Measurements from ENCODE around the gene RCC2.
"Not testable (repeated sequence)": the region's sequence is repeated elsewhere in the genome, so short reads cannot be mapped to it uniquely, and the experiment has no call there.

The RCC2 gene

DNA sequence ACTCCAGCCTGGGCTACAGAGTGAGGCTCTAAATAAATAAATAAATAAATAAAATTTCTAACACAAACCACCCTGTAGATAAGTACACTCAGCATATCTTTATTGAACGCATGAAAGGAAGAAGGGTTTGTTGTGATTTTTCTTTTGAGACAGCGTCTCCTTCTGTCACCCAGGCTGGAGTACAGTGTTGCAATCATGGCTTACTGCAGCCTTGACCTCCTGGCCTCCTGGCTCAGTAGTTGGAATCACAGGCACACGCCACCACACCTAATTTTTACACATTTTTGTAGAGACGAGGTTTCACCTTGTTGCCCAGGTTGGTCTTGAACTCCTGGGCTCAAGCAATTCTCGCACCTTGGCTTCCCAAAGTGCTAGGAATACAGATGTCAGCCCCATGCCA is 23.2 kb upstream of the RCC2 start:
- H3K36me3 Mint-ChIP-seq (ENCODE audit: low read depth), result no peaks in the 10 kb centered on the region
- H3K27ac Mint-ChIP-seq, result no peak overlapping the region
- H3K27me3 Mint-ChIP-seq, result no peaks in the 10 kb centered on the region
- no peaks in the 10 kb centered on the region for H3K4me1 Mint-ChIP-seq (ENCODE audit: low read depth)
- no peaks in the 10 kb centered on the region for H3K9me3 Mint-ChIP-seq
- H3K4me3 Mint-ChIP-seq, result no peak overlapping the region

DNA sequence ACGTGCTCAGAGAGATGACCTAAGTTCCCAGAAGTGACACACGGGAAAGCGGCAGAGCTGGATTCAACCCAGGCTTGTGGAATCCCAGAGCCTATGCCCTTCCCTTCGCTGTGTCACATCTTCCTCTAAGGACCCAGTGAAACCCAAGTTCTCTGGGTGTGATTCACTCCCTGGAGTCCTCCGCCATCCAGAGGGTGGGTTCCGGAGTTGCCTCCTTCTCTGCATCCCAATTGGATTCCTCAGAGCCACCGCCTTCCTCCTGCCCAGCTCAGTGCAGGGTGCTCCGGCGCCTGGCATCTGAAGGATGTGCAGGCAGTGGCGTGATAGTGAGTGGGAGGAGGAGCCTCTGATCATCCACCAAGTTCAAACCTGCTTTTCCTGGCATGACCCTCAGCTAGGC is 20.7 kb upstream of the RCC2 start:
- Mint-ChIP-seq H3K36me3 (ENCODE audit: low read depth) (no peaks in the 10 kb centered on the region), H3K9me3 (no peaks in the 10 kb centered on the region), H3K27me3 (no peaks in the 10 kb centered on the region), H3K27ac (no peak overlapping the region), H3K4me3 (no peak overlapping the region), H3K4me1 (ENCODE audit: low read depth) (no peaks in the 10 kb centered on the region)

DNA sequence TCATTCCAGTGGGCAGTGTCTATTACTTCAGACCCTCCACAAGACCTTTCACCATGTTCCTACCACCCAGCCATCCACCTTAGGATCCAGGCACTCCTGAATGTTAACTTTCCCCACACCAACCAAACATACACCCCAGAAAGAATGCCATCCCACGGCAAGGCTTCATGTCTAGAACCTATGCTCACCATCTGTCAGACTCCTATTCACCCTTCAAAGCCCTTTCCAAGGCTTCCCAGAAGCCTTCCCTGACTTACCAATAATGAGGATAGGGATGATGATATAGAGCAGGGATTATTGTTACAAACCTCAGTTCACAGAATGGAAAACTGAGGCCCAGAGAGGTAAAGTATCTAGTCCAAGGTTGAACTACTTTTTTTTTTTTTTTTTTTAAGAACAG is 19.3 kb upstream of the RCC2 start:
- no peak overlapping the region for H3K4me3 Mint-ChIP-seq
- no peaks in the 10 kb centered on the region for H3K4me1 Mint-ChIP-seq (ENCODE audit: low read depth)
- H3K9me3 Mint-ChIP-seq, result no peaks in the 10 kb centered on the region
- no peak overlapping the region for H3K27ac Mint-ChIP-seq
- no peaks in the 10 kb centered on the region for H3K27me3 Mint-ChIP-seq
- H3K36me3 Mint-ChIP-seq (ENCODE audit: low read depth), result no peaks in the 10 kb centered on the region

DNA sequence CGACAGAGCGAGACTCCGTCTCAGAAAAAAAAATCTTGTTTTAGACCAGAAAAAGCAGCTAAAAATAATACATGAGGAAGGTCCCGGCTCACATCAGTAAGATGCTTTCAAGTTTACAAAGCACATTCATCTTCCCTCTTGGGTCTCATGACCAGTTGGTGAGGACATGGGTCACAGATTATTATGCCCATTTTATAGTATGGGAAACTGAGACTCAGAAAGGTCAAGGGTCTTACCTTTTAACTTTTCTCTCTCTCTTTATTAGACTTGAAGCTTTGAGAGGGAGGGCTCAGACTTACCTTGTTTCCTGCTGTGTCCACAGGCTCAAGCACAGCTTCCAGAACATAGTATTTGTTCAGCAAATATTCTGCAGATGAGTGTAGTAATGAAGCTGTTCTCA is 13.2 kb upstream of the RCC2 start:
- no peak overlapping the region for H3K27ac Mint-ChIP-seq
- no peaks in the 10 kb centered on the region for H3K4me1 Mint-ChIP-seq (ENCODE audit: low read depth)
- no peak overlapping the region for H3K4me3 Mint-ChIP-seq
- H3K27me3 Mint-ChIP-seq, result peaks cover 3% of the 10 kb centered on the region
- no peaks in the 10 kb centered on the region for H3K36me3 Mint-ChIP-seq (ENCODE audit: low read depth)
- H3K9me3 Mint-ChIP-seq, result no peaks in the 10 kb centered on the region

DNA sequence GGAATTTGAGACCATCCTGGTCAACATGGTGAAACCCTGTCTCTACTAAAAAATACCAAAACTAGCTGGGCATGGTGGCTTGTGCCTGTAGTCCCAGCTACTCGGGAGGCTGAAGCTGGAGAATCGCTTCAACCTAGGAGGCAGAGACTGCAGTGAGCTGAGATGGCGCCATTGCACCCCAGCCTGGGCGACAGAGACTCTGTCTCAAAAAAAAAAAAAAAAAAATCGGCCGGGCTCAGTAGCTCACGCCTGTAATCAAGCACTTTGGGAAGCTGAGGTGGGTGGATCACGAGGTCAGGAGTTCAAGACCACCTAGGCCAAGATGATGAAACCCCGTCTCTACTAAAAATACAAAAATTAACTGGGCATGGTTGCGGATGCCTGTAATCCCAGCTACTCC is 12.7 kb upstream of the RCC2 start:
- not testable (repeated sequence) for H3K9me3 Mint-ChIP-seq; H3K27ac Mint-ChIP-seq; H3K4me1 Mint-ChIP-seq (ENCODE audit: low read depth); H3K36me3 Mint-ChIP-seq (ENCODE audit: low read depth); H3K27me3 Mint-ChIP-seq; H3K4me3 Mint-ChIP-seq

DNA sequence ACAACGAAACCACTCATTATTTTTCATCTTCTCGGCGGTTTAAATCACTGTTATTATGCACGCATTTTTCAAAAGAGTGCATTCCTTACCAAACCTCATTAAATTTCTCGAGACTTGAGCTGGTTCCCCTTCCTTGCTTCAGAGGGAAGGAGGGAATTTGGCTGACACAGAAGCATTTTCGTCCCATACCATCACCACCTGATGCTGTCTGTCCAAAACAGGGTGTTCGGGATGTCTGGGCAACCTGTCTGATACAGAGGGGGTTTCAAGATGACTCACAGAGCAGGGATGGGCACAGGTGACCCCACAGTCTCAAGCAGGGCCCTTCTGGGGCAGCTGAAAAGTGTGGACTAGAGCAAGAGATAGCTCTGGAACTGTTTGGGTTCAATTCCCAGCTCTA is 12.3 kb upstream of the RCC2 start:
- Mint-ChIP-seq H3K9me3 (no peaks in the 10 kb centered on the region), H3K27me3 (peaks cover 3% of the 10 kb centered on the region), H3K4me1 (ENCODE audit: low read depth) (no peaks in the 10 kb centered on the region), H3K36me3 (ENCODE audit: low read depth) (no peaks in the 10 kb centered on the region), H3K27ac (no peak overlapping the region), H3K4me3 (no peak overlapping the region)

DNA sequence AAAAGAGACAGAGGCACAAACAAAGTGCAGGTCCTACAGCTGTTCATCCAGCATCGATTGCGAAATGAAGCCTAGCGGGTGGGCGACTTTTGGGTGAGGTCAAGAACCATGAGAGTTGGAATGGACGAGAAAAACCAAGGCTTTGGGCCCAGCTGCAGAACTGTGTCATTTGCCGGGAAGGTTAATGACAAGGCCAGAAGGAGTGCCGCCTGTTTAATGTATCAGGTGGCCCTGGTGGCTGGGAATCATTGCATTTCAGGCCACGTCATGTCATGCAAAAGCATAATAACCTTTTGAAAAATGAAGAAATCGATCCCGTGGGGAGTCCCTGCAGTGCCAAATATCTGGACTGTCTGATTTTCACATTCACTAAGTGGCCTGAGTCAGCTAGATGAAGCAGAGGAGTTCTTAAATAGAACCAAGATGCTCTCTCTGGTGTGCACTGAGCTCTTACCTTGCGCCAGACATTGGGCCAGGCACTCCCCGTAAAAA is 8.1 kb upstream of the RCC2 start:
- Mint-ChIP-seq H3K36me3 (ENCODE audit: low read depth) (no peaks in the 10 kb centered on the region), H3K27me3 (peaks cover 3% of the 10 kb centered on the region), H3K4me3 (no peak overlapping the region), H3K9me3 (no peaks in the 10 kb centered on the region), H3K4me1 (ENCODE audit: low read depth) (no peaks in the 10 kb centered on the region), H3K27ac (no peak overlapping the region)

DNA sequence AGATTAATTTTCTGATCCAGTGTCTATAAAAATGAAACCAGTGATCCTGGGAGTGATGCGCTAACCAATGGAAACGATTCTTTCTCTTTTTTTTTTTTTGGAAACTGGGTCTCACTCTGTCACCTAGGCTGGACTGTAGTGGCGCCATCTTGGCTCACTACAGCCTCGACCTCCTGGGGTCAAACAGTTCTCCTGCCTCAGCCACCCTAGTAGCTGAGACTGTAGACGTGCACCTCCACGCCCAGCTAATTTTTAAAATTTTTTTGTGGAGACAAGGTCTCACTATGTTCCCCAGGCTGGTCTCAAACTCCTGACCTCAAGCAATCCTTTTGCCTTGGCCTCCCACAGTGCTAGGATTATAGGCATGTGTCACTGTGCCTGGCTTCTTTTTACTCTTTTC is 3.4 kb upstream of the RCC2 start:
- no peaks in the 10 kb centered on the region for H3K9me3 Mint-ChIP-seq
- H3K27me3 Mint-ChIP-seq, result no peaks in the 10 kb centered on the region
- no peaks in the 10 kb centered on the region for H3K36me3 Mint-ChIP-seq (ENCODE audit: low read depth)
- peaks cover 22% of the 10 kb centered on the region for H3K4me1 Mint-ChIP-seq (ENCODE audit: low read depth)
- H3K4me3 Mint-ChIP-seq, result no peak overlapping the region
- no peak overlapping the region for H3K27ac Mint-ChIP-seq

DNA sequence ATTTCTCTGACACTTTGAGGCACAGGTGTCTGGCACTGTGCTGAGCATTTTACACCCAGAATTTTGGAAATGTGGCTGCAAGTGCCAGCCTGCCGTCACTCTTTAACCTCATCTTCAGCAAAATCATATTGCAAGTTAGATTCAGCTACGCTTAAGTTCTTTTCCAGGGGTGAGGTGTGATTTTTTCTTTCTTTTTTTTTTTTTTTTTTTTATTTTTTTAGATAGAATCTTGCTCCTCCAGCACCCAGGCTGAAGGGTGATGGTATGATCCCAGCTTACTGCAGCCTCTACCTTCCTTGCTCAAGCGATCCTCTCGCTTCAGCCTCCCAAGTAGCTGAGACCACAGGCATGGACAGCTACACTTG is 2.5 kb upstream of the RCC2 start:
- Mint-ChIP-seq H3K27ac (peak overlapping the region; percentile 45), H3K9me3 (no peaks in the 10 kb centered on the region), H3K4me1 (ENCODE audit: low read depth) (peaks cover 24% of the 10 kb centered on the region), H3K27me3 (no peaks in the 10 kb centered on the region), H3K36me3 (ENCODE audit: low read depth) (peaks cover 3% of the 10 kb centered on the region), H3K4me3 (peak overlapping the region; percentile 49)

DNA sequence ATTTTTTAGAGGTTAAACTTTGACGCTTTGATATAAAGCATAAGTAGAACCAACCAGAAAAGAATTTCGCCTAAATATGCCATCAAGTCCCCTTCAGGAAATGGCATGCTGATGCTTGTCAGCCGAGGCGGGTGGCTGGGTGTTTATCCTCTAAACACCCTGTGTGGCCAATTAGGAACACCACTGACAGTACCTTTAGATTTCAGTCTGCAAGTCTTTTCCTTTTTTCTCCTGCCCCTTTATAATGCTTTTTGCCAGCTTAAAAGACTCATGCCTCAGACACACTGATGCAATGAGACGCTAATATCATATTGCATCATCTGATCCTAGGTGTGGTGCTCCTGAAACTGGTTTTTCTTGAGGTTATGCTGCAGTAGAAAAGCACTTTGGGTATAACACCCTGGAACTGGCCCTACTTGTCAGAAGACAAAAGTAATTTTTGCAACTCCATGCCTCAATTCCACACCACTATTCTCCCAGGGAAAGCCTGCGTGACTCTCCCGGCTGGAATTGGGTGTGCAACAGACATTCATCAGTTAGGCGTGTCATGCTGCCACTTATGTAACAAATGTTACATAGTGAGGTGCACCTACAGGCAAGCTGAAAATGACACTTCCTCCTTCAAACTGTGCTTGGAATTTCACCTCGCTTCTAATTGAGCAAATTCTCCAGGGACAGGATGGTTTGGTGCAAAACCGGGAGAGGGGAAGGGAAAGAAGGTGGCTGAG is 2.0 kb upstream of the RCC2 start:
- Mint-ChIP-seq H3K4me3 (peak overlapping the region; percentile 95), H3K4me1 (ENCODE audit: low read depth) (peaks cover 30% of the 10 kb centered on the region), H3K27ac (peak overlapping the region; percentile 45), H3K9me3 (no peaks in the 10 kb centered on the region), H3K27me3 (no peaks in the 10 kb centered on the region), H3K36me3 (ENCODE audit: low read depth) (peaks cover 8% of the 10 kb centered on the region)

DNA sequence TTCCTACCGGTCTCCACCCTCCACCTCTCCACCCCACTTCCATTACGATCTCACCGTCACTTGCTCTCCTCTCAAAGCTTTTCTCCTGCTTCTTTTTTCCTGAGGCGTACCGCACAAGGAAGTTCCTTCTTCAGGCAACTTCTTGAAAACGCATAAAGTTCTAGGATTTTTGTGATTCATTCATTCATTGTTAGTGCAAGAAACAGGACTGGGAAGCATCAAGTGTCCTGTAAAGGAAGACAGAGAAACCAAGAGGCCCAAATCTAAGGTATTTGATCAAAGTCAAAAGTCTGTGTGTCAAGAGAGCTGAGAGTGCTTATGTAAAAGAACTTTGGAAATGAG is 1.3 kb upstream of the RCC2 start:
- H3K27ac Mint-ChIP-seq, result peak overlapping the region; percentile 74
- H3K9me3 Mint-ChIP-seq, result no peaks in the 10 kb centered on the region
- no peaks in the 10 kb centered on the region for H3K27me3 Mint-ChIP-seq
- H3K36me3 Mint-ChIP-seq (ENCODE audit: low read depth), result peaks cover 14% of the 10 kb centered on the region
- H3K4me1 Mint-ChIP-seq (ENCODE audit: low read depth), result peaks cover 36% of the 10 kb centered on the region
- peak overlapping the region; percentile 95 for H3K4me3 Mint-ChIP-seq

DNA sequence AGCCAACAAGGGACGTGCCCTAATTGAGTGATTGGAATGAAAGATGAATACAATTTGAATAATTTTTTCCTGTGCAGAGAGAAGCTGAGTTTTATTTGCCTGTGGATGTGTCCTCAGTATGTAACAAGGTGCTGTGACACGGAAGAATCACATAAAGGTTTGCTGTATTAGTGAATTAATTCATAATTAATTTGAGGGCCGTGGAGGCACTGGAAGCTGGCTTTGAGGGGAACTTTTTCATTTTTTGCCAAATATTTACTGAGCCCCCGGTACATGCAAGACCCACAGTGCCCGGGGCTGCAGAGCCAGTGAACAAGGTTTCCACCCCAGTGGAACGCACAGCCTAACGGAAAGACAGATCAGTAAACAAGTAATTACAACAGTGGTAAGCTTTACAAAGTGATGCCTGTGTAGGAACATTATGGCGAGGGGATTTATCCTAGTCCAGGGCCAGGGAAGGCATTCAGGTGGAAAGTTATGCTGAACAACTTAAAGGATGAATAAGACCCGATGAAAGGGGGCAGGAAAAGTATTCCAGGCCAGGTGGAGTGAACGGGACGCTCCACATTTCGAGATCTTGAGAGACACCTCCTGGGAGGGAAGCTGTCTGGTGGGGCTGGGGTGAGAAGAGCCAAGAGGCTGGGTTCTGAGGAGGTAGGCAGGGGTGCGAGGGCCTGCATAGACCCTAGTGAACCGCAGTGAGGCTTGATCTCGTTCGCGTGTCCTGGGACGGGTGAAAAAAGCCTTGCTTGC is 773 bp upstream of the RCC2 start:
- Mint-ChIP-seq H3K4me1 (ENCODE audit: low read depth) (peaks cover 41% of the 10 kb centered on the region), H3K27ac (peak overlapping the region; percentile 74), H3K4me3 (peak overlapping the region; percentile 95), H3K36me3 (ENCODE audit: low read depth) (peaks cover 18% of the 10 kb centered on the region), H3K27me3 (no peaks in the 10 kb centered on the region), H3K9me3 (no peaks in the 10 kb centered on the region)

DNA sequence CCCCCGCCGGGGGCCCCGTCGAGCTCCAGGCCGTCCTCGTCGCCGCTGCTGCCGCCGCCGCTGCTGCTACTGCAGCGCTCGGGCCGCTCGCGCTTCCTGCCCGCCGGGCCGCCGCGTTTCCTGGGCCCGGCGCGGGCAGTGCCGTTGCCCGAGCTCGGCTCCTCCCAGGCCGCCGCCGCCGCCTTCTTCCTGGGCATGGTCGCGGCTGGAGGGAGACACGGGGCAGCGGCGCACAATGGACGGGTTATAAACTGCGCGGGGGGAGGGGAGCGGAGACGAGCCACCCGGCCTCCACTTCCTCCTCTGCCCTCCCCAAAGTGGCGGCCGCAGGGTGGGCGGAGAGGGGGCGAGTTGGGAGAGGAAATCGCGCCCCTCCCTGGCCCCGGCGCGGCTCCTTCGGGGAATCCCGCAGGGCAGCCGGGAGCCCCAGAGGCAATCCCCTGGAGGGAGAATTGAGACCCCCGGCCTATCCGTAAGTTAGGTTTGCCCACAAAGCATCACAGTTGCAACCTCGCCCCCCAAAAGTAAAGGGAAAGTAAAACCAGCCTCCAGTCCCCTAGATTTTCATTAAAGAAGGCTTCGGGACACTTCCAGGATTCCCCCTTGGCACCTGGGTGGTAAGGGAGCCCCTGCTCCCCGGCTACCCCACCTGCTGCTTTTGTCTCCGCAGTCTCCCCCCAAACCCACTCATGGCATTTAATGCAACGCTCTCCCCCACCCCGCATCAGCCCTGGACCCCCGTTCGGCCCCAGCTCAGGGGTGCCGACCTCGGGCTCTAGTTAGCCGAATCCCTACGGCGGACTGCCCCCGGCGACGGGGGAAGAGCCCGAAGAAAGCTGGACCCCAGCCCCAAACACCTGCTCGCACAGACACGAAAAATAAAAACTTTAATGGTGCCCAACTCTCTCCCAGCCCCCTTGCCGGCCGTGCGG is 893 bp downstream of the RCC2 start:
- Mint-ChIP-seq H3K36me3 (ENCODE audit: low read depth) (peaks cover 34% of the 10 kb centered on the region), H3K4me1 (ENCODE audit: low read depth) (peaks cover 58% of the 10 kb centered on the region), H3K27me3 (no peaks in the 10 kb centered on the region), H3K27ac (peak overlapping the region; percentile 98), H3K9me3 (no peaks in the 10 kb centered on the region), H3K4me3 (peak overlapping the region; percentile 95)

DNA sequence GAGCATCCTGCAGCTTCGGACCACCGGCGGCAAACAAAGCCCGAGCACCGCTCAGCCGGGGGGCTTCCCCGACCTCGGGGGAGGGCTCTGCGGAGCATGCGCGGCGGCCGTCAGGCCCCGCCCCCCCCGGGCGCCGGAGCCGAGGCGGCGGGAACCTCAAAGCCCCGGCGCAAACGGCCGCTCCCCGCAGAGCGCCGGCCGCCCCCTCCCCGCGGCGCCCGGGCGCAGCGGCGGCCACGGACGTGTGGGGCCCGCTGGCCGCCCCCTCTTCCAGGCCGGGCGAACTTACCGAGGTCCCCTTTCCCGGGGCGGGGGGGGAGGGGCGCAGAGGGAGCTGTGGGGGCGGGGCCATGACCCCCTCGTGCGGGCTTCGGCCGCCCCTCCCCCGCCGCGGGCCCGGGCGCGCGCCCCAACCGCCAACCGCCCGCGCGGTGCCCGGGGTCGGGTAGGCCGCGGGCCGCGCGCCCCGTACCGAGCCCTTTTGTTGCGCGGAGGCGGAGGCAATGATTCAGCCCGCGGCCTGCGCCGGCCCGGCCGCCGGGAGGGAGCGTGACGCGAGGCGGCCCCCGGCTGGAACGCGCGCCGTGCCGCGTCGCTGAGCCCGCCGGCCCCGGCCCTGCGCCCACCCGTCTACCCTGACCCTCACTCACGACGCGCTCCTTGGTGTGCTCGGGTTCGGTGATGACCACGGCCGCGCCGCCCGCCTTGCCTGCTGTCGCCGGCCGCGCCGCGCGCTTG is 1.7 kb downstream of the RCC2 start:
- Mint-ChIP-seq H3K27ac (peak overlapping the region; percentile 77), H3K27me3 (no peaks in the 10 kb centered on the region), H3K4me3 (peak overlapping the region; percentile 95), H3K9me3 (no peaks in the 10 kb centered on the region), H3K36me3 (ENCODE audit: low read depth) (peaks cover 41% of the 10 kb centered on the region), H3K4me1 (ENCODE audit: low read depth) (peaks cover 64% of the 10 kb centered on the region)

Data from stimulated activated naive CD8-positive, alpha-beta T cell treated with anti-CD3 and anti-CD28 coated beads, Interleukin-15, Interleukin-2, amounts not matched to agents 100 ng/mL and 50 ng/mL, for 24 hours (primary cell).